HG02840 (cell line): Measurements from ENCODE around the gene TET2.

Experiments used
- ATAC-seq: cut with Tn5 transposase; IDR thresholded peaks from one replicate; pipeline ENCODE4 v1.9.1; 2021; ENCODE audit warnings: mild to moderate bottlenecking, moderate library complexity, moderate number of reproducible peaks; ENCODE audit not compliant: unreplicated experiment, low FRiP score

Gene TET2

GRCh38 chr4:105225500-105225899, 78.8 kb downstream of the TET2 start:
- ATAC-seq: no peak

GRCh38 chr4:105227054-105227453, 80.4 kb downstream of the TET2 start:
- no peak for ATAC-seq

- ATAC-seq: no peak
These were observed 83.6 kb downstream of the TET2 start for GRCh38 chr4:105230287-105230686.

- no peak for ATAC-seq
These were observed 85.7 kb downstream of the TET2 start for GRCh38 chr4:105232374-105232773.

- no peak for ATAC-seq
These were observed 87.9 kb downstream of the TET2 start for GRCh38 chr4:105234582-105234981.

GRCh38 chr4:105236202-105236915, 89.7 kb downstream of the TET2 start:
- ATAC-seq: peak; percentile 77

GRCh38 chr4:105236916-105237311, 90.2 kb downstream of the TET2 start:
- ATAC-seq: peak; percentile 15

GRCh38 chr4:105240037-105240436, 93.4 kb downstream of the TET2 start:
- ATAC-seq: no peak

GRCh38 chr4:105241451-105241850, 94.8 kb downstream of the TET2 start:
- no peak for ATAC-seq

GRCh38 chr4:105243446-105243845, 96.8 kb downstream of the TET2 start:
- no peak for ATAC-seq

GRCh38 chr4:105246712-105247111, 100.0 kb downstream of the TET2 start:
- no peak for ATAC-seq

GRCh38 chr4:105248613-105249012, 101.9 kb downstream of the TET2 start:
- ATAC-seq: no peak

DNA sequence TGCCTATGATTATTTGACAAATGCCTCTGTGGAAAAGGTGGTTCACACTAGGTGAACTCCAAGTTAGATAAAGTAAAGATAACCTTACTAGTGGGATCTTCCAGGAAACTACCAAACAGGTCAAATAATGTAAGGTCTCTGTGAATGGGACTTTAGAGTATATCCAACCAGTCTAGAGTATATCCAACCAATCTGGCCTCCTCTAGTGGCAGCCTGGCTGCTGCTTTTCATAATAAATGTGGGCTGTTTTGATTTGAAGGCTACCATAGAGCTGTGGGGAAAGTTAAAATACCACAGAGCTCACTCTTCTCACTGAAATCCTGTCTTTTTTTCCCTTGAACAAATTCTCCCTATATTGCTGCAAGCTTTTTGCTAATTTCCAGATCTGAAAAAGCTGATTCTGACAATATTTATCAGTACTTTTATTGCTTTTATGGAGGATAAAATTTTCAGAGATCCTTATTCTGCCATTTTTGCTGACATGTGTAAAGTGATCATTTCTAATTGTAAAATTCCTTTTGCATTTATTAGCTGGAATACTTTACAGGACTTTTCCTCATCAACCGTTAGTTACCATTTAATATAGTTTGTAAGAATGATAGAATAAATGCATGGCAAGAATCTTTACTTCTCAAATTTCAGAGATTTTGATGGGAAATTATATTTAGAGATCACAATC, 111.3 kb downstream of the TET2 start:
- no peak for ATAC-seq

- ATAC-seq: no peak
These were observed 119.0 kb downstream of the TET2 start for GRCh38 chr4:105265689-105266088.

GRCh38 chr4:105267280-105267679, 120.6 kb downstream of the TET2 start:
- no peak for ATAC-seq

DNA sequence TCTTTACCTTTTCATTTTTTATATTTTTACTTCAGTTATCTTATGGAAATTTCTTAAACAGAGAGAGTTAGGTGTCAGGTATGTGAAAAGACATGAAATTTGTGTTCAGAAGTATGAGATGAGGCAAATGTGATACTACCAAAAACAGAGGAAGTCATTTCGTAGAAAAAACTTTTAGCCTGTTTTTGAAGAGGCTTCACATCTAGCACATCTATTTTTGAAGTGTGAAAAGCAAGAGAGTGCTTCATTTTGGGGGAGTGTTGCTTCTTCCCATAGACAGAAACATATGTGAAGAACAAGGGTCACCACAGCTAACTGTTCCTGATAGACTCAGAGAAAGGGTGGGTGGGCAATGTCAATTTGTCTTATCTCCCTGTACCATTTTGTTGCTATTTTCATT, 125.3 kb downstream of the TET2 start:
- no peak for ATAC-seq

DNA sequence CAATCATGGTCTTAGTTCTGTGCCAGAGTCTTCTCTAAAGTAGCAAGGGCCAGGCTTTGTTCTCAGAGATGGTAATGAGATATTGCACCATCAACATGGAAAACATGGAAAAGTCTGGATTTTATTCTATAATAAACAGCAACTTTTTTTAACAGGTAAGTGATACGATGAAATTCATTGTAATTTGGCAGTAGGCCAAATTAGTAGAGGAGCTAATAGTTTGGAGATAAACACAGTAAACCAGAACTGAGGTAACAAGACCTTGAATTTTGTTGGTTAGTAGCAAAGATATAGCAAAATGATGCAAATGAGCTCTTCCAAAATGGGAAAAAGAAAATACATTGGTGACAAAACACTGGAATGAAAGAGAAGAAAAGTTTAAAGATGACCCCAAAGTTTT, 126.6 kb downstream of the TET2 start:
- ATAC-seq: no peak

GRCh38 chr4:105274090-105274489, 127.4 kb downstream of the TET2 start:
- ATAC-seq: no peak

GRCh38 chr4:105274504-105274903, 127.8 kb downstream of the TET2 start:
- no peak for ATAC-seq

- ATAC-seq: no peak
These were observed 129.9 kb downstream of the TET2 start for GRCh38 chr4:105276361-105277104.

GRCh38 chr4:105277702-105278101, 131.0 kb downstream of the TET2 start:
- no peak for ATAC-seq
